ENCODE data around the gene MED9.
"Not testable (repeated sequence)": the region's sequence is repeated elsewhere in the genome, so short reads cannot be mapped to it uniquely, and the experiment has no call there.

Gene MED9, protein sequence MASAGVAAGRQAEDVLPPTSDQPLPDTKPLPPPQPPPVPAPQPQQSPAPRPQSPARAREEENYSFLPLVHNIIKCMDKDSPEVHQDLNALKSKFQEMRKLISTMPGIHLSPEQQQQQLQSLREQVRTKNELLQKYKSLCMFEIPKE

DNA sequence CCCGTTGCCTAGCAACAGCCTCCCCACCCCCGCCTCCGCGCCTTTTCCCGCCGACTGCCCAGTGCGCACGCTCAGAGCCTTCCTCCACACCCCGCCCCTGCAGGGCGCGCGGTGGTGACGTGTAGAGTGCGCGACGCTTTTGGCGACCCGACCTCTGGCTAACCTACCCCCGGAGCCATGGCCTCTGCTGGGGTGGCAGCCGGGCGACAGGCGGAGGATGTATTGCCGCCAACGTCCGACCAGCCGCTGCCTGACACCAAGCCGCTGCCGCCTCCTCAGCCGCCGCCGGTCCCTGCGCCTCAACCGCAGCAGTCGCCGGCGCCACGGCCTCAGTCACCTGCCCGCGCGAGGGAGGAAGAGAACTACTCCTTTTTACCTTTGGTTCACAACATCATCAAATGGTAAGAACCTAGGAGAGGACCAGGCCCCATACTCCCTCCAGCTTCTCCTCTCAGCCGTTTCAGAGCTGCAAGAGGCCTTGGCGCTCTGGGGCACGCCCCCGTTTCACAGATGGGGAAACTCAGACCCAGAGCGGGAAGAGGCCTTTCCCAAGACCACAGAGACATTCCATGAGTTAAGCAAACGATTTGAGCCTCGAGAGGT lies at the start of gene MED9:
TSS of gene MED9 (plus strand) at position 136 of the 603 bp plus-strand sequence. CDS start at position 178, 42 bp downstream.
- peak; percentile 93 for DNase-seq

DNA sequence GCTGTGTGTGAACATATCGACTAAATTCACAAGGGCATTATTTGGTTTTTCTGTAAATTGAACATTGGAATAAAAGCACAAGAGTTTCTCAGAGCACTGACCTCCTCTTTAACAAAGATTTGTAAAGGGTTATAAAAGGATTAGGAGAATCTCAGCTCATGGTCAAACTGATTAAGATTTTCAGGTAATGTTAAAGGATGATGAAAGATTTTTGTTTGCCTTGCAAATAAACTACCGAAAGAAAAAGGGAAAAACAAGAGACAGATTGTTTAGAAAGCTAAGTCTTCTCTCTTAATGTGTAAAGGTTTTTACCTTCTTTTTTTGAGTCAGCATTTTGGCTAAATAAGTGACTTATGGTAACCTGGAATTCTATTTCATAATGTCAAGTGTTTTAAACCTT lies 47.6 kb upstream of the MED9 start:
- no peak for DNase-seq

DNA sequence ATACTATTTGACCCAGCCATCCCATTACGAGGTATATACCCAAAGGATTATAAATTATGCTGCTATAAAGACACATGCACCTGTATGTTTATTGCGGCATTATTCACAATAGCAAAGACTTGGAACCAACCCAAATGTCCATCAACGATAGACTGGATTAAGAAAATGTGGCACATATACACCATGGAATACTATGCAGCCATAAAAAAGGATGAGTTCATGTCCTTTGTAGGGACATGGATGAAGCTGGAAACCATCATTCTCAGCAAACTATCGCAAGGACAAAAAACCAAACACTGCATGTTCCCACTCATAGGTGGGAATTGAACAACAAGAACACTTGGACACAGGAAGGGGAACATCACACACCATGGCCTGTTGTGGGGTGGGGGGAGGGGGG lies 45.9 kb upstream of the MED9 start:
- not testable (repeated sequence) for DNase-seq

DNA sequence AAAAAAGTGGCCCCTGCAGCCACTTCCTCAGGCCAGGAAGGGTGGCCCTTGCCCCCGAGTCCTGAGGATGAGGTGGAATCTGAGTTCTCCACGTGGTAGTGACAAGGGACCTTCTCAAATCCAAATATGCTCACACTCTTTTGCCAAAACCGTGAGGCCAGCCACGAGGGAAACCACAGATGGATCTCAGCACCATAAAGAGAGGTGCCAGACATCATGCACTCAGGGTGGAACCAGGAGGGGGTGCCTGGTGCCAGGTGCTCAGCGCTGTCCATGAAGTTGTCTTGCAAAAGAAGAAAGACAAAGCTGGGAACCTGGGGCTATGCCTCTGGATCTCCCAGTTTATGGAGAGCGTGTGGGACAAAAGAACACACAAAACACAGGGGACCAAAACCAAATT lies 45.2 kb upstream of the MED9 start:
- no peak for DNase-seq

DNA sequence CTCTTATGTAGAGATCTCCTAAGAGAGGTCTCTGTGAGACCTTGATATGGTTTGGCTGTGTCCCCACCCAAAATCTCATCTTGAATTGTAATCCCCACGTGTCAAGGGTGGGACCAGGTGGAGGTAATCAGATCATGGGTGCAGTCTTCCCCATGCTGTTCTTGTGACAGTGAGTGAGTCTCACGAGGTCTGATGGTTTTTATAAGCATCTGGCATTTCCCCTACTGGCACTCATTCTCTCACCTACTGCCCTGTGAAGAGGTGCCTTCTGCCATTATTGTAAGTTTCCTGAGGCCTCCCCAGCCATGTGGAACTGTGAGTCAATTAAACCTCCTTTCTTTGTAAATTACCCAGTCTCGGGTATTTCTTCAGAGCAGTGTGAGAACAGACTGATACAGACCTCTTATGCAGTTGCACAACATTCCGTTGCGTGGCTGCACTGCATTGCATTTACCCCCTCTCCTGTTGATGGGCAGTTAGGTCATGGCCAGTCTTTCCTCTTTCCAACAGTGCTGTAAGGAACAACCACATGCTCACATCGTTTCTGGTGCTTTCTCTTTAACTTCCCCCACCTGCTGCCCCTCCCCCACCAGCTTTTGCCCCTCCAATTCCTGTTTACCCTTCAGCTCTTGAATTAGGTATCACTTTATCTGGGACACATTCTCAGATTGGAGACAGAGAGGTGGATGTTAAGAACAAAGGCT lies 43.6 kb upstream of the MED9 start:
- DNase-seq = no peak

DNA sequence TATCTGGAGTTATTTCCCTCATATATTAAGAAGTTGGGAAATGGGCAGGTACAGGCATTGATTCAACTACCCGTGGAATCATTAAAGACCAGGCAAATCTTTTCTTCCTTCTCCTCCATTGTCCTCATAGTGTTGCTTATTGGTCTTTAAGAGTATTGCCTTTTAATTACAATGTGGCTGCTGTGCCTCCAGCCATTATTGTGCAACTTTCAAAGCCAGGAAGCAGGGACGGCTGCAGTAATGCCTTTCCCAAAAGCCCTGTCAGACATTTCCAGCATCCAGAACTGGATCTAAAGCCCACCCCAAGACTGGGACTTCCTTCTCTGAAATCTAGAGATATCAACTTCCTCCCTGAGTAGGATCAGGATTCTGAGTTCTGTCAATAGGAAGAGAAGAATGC lies 42.3 kb upstream of the MED9 start:
- DNase-seq = no peak

DNA sequence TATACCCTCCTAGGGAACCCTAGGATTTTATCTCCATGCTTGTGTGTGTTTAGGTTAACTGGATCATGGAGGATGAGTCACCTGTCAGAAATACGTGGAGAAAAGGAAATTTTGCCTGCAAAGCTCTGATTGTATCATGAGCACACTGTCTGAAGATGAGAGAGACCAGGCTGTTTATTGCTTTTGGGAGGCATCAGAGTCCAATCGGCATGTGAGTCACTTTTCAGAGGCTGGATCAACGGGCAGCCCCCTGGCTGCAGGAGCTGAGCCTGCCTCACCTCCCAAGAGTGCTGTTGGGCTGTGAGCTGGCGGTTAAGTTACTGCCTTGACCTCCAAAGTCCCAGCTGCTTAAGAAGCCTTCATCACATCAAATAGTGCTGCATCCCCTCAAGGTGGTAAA lies 41.5 kb upstream of the MED9 start:
- no peak for DNase-seq

DNA sequence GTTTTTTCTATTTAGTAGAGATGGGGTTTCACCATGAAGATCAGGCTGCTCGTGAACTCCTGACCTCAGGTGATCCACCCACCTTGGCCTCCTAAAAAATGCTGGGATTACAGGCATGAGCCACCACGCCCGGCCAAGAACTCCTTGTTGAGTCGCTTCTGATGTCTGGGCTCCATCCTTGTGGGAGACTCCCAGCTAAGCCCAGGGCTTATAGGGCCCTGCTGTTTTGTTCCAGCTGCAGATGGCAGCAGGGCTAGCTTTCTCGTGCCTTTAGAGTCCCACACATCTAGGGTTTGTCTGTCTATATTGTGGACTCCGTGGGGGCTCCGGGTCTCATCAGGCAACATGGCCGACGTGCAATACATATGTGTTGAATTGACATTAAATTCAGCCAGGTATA lies 39.3 kb upstream of the MED9 start:
- DNase-seq = no peak

DNA sequence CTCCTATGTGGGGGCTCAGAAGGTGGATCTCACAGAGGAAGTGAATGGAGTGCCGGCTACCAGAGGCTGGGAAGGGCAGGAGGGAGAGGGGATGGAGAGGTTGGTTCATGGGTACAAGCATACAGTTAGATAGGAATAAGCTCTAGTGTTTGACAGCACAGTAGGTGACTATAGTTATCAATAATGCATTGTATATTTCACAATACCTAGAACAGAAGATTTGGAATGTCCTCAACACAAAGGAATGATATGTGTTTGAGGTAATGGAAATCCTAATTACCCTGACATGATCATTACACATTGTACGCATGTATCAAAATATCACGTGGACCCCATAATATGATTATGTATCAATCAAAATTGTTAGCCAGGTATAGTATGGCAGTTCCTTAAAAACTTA lies 38.9 kb upstream of the MED9 start:
- DNase-seq = no peak

DNA sequence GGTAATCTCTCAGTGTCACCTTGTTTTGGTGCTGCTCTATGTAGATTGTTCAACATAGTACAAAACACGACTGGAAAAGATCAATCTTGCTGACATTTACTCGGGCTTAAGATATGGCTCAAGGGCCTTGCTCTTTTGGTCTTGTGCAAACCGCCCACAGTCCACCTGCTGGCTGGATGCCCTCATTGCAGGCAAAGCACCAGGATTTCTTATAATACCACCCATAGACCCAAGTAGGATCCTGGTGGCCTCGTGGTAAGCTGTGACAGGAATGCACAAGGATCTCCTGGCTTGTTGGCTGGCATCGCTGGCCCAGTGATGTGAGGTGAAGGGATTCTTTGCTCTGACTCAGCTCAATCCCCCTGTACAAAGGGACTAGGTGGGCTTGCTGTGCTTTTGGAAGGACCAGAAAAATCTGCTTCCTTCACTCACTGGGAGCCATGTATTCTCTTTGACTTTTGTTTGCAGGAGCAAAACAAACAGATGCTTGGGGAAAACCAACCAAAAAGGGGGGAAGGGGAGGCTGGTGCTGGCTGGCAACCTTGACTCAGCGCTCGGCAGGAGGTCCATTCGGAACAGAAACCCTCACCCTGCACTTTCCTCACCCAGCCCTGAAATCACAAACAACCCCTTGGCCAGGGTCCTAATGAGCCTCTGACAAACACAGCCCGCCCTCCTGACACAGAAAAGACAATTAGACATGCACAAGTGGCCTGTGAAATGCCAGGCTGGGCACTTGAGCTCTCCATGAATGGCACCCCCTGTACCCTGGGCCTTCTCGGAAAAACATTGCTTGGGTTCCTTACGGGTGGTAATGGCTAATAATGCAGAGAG lies 36.6 kb upstream of the MED9 start:
- peak; percentile 94 for DNase-seq

DNA sequence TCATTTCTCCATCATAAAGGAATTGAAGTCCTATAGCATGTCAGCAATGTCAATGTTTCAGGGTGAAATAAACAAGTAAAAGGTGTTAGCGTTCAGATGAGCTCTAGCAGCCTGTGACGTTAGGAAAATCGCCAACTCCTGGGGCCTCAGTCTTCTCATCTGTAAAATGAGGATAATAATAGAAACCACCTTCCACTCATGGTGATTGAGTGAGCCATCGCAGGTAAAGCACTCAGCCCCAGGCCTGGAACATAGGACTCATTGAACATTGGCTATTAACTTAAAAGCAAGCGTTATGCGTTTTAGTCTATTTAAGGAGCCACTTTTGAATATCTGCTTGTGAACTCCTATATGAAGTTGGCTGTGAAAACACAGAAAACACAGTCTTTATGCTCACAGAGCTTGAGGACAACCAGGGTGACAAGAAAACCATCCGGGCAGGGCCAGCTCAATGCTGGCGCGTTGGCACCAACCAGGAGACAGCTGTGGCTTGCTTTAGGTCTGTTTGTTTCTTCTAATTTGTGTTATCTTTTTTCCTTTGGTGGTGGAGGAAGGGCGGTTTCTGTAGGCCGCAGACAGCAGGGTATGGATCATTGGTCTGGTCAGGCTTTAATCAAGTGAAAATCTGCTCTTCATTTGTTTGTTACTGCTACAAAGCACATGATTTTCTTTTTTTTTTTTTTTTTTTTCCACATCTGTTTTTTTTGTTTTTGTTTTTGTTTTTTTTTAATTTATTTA lies 35.7 kb upstream of the MED9 start:
- peak; percentile 35 for DNase-seq

DNA sequence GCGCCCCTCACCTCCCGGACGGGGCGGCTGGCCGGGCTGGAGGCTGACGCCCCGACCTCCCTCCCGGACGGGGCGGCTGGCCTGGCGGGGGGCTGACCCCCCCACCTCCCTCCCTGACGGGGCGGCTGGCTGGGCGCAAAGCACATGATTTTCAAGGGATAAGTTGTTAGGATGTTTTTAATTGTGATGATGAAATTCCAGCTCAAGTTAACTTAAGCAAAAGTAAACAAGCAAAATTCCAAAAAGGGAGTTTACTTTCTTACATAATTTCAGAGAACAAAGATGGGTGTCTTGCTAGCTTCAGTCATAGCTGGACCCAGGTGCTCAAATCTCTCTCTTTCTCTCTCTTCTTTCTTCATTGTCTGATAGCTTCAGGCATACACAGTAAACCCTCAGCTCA lies 33.6 kb upstream of the MED9 start:
- no peak for DNase-seq

DNA sequence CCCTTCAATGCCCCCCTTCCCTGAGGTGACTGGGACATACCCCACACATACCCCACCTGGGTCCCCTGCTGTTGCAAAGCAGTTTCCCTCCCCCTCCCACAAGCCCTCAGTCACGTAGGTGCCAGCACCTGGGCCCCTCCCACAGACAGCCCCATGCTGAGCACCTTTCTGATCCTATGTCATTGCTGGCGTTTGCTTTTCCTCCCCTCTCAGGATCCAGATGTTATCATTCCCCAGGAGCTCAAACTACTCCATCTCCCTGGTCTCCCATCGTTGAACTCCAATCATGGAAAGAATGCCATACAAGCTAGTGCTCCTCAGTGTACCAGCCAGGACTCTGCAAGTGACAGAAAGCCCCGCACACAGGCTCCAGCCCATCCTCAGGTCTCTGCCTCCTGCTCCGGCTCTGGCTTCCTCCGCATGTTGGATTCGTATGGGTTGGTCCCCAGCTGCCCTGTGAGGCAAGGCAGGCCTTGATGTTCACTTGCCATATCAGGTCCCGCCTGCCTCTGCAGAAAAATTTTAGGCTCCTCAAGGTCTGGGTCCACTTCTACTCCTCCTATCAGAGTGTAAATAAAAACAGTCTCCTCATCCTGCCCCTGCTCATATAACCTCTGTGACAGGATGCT lies 31.4 kb upstream of the MED9 start:
- DNase-seq = peak; percentile 42

DNA sequence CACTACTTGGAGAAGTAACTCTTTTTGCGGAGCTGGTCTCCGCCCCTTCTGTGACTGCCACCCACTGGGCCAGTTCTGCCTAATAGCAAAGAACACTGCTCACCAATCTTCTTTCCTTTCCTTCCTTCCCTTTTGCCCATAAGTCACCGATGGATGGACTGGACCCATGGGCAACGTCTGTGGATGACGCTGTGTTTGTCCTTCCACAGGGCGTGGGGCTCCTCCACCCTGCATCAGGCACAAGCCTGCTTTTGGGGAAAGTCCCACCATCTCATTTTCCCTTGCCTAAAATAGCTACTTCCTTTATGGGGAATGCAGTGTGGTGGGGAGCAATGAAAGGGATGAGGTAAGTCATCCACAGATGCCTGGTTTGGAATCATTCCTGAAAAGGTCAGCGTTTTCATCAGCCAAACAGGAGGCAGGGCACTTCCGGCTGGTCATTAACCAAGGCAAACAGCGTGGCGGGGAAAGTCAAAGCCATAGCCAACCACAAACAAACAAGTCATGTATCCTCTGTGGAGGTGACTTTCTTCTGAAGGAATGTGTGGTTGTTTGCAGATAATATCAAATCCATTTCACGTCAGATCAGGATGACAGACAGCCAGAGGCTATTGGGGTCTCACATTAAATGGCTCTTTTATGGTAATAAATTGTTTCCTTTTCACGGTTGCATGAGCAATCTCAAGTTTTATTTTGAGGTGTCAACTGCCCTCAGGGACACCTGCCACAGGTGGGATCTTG lies 30.7 kb upstream of the MED9 start:
- peak; percentile 72 for DNase-seq

DNA sequence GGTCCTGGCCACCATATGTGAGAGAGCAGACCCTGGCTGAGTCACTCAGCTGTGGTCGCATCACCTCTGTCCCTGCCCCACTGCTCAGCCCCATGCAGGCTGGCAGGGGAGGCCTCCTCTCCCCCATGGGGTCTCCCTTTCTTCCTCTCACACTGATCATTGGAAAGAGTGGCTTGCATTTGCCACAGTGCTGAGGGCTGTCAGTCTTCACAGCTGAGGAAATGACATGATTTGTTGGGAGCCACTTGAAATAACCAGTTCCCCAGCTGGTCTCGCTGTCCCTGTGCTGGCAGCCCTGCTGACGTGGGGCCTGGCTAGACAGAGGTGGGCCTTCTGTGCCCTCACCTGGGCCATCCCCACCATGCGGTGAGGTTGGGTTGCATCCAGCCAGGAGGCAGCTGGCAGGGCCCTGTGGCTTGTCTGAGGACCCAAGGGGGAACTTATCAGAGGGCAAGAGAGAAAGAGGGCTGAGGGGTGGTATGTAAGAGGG lies 30.1 kb upstream of the MED9 start:
- DNase-seq = no peak

DNA sequence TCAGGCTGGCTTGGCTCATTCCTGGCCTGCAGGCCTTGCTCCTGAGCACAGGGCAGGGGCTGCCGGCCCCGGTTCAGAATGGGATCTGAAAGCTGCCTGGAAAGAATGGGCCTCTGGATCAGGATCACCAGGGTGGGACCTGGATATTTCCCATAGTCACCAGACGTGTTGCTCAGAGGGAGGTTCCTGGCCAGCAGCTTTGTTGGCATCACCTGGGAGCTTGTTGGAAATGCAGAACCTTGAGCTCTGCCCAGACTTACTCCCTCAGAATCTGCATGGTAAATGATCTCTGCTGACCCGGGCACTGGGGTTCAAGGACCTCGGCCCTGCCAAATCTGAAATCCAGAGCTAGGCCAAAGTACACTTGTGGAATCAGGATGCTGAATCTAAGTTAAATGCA lies 29.5 kb upstream of the MED9 start:
- DNase-seq = no peak

DNA sequence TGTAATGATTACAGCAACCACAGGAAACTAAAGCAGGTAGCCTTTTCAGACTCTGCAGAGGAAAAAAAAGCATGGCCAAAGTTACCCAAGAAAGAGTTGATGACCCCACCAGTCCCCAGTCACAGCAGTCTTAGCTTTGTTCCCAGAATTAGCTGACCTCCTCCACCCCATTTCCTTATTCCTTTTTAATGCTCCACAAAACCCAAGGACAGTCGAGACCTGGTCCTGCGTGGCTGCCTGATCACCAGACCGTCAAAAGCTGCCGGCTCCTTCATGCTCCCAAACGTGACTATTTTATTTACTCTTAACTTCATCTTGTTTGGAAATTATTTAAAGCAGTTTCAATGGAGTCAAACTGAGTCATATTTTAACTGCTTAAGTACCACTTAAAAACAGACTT lies 28.7 kb upstream of the MED9 start:
- DNase-seq = no peak

DNA sequence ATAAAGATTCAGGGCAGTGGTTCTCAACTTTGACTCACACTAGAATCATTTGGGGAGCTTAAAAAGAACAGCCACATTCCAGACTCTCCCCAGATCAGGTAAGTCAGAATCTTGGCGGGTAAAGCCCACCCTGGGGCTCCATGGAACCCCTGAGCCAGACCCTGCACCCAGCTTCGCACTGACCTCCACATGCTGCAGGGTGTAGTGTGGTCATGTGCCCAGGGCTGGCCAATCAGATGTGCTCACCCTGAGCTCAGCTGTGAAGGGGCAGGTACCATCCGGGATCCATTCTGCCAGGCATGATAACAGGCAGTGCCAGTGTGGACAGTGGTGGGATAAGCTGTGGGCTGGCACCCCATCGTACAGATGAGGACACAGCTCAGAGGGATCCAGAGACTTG lies 28.1 kb upstream of the MED9 start:
- no peak for DNase-seq

DNA sequence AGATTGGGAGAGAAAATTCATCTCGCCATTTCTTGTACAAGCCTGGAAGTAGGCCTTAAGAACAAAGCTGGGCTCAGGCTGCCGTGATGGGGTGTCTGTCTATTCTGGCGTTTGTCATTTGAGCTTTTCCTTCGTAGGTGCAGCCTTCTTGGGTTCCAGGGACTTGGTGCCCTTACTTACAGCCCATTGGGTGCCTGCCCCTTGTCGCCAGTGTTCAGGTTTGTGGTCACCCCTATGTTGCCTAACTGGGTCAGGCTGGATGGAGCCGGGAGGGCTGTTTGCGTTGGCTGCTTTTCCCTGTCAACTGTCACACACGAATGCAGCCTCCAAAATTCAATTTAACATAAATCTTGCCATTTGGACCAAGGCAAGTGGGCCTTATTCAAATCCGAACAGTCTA lies 23.7 kb upstream of the MED9 start:
- no peak for DNase-seq

DNA sequence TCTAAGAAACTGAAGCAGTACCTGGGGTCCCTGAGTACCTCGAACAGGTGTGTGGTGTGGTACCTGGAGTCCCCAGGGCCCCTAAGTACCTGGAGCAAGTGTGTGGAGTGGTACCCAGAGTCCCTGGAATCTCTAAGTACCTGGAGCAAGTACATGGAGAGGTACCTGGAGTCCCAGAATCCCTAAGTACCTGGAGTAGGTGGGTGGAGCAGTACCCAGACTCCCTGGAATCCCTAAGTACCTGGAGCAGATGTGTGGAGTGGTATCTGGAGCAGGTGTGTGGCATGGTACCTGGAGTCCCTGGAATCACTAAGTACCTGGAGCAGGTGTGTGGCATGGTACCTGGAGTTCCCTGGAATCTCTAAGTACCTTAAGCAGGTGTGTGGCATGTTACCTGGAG lies 22.5 kb upstream of the MED9 start:
- no peak for DNase-seq

DNA sequence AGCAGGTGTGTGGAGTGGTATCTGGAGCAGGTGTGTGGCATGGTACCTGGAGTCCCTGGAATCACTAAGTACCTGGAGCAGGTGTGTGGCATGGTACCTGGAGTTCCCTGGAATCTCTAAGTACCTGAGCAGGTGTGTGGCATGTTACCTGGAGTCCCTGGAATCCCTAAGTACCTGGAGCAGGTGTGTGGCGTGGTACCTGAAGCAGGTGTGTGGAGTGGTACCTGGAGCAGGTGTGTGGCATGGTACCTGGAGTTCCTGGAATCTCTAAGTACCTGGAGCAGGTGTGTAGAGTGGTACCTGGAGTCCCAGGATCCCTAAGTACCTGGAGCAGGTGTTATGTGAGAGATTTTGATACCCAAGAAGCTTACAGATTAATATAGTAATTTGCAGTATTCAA lies 22.1 kb upstream of the MED9 start:
- DNase-seq = peak; percentile 9

DNA sequence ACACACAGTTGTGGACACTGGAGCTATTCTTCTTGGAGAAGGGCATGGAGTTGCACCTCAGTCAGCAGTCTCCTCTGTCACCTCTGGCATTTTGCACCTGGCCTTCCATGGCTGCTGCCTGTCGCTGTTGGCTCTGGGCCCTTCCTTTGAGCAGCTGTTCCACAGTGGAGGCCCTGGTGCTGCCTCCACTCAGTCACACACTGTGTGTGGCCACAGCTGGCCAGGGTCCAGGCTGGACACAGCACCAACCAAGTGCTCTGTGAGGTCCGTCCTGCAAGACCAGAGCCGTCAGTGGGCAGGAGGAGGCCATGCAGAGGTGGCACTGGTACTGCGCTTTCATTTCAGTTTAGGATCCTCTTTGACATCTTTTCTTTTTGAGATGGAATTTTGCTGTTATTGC lies 21.6 kb upstream of the MED9 start:
- no peak for DNase-seq

All from NCI-H69 (cell line).